Panc1 (cell line): ENCODE data around the gene ARMC3. TPM values are rescaled to one million over a fixed set of nuclear protein-coding genes. Genes with fewer than 3 reads are reported as not detected.

Experiments used
- ATAC-seq: fragments of 200-7000 bp; cut with Tn5 transposase; 2 replicates; pipeline ENCODE4 v1.9.1; 2020; ENCODE audit warnings: mild to moderate bottlenecking, moderate library complexity
- BruUV-seq: library from RNA; stranded (reverse); fragments of 400-500 nt; replicated peaks from 2 replicates; lab custom pipeline; 2021; lab: Mats Ljungman, UMichigan
- CTCF ChIA-PET: fragments of 300-600 bp; sonication (Branson Sonifier 250); formaldehyde crosslinking; loops from one replicate; lab custom pipeline; 2022; ENCODE audit warnings: antibody characterized with exemption; lab: Charles Lee
- POLR2A ChIA-PET: fragments of 300-600 bp; sonication (Branson Sonifier 250); formaldehyde crosslinking; loops from one replicate; lab custom pipeline; 2022; ENCODE audit warnings: antibody characterized with exemption; lab: Charles Lee
- DNase-seq: peaks from one replicate; pipeline ENCODE4 v3.0.0-alpha.2; 2010; ENCODE audit warnings: low read depth, low spot score
- H3K27ac ChIP-seq: 2 replicates; pipeline ENCODE4 v1.5.1; 2011; ENCODE audit warnings: mild to moderate bottlenecking, low read length, inconsistent platforms
- H3K27me3 ChIP-seq: fragments of 200-500 bp; sonication (Bioruptor generic); 2 replicates; pipeline ENCODE4 v1.6.0; 2014; ENCODE audit warnings: low read length, inconsistent platforms; ENCODE audit not compliant: control insufficient read depth, insufficient read depth
- H3K36me3 ChIP-seq: fragments of 200-500 bp; sonication (Bioruptor generic); 2 replicates; pipeline ENCODE4 v1.5.1; 2014; ENCODE audit warnings: inconsistent platforms, mild to moderate bottlenecking, low read length, moderate library complexity; ENCODE audit not compliant: control insufficient read depth, insufficient read depth
- H3K4me1 ChIP-seq: 2 replicates; pipeline ENCODE4 v1.5.1; 2011; ENCODE audit warnings: inconsistent platforms, mild to moderate bottlenecking, low read length, moderate library complexity; ENCODE audit not compliant: control insufficient read depth, insufficient read depth
- H3K4me3 ChIP-seq, 2 experiments: 2 replicates each; pipeline ENCODE4 v1.5.1; 2011 to 2012; ENCODE audit warnings: low read depth in 2 of 2, low read length in 2 of 2, mild to moderate bottlenecking in 2 of 2, inconsistent platforms in 1 of 2, moderate library complexity in 1 of 2
- H3K9me3 ChIP-seq: fragments of 200-500 bp; sonication (Bioruptor generic); 2 replicates; pipeline ENCODE4 v1.5.1; 2014; ENCODE audit warnings: low read depth, mild to moderate bottlenecking, inconsistent platforms, low read length, moderate library complexity; ENCODE audit not compliant: control insufficient read depth, insufficient read depth
- POLR2AphosphoS5 ChIP-seq: IDR thresholded peaks from 2 replicates; pipeline ENCODE4 v1.6.1; 2012; ENCODE audit warnings: mild to moderate bottlenecking, low read depth, low read length, moderate library complexity
- REST ChIP-seq, 2 experiments: IDR thresholded peaks; 2 replicates each; pipeline ENCODE4 v1.6.1; 2011 to 2012; ENCODE audit warnings: low read depth in 2 of 2, control low read depth in 1 of 2, low read length in 1 of 2, mild to moderate bottlenecking in 1 of 2, moderate library complexity in 1 of 2; ENCODE audit not compliant: insufficient read depth in 1 of 2
- SIN3A ChIP-seq: IDR thresholded peaks from 2 replicates; pipeline ENCODE4 v1.6.1; 2012; ENCODE audit warnings: low read depth, mild to moderate bottlenecking, low read length, moderate library complexity, borderline replicate concordance; ENCODE audit not compliant: insufficient read depth
- TCF7L2 ChIP-seq: IDR thresholded peaks from 2 replicates; pipeline ENCODE4 v1.6.1; 2011; ENCODE audit warnings: mild to moderate bottlenecking, low read depth, low read length, inconsistent platforms
- in situ Hi-C: cut with HindIII; loops from 2 replicates; pipeline ENCODE4 v1.10.0; 2016; ENCODE audit warnings: low sequenced_read_pairs, low pct_unique_long_range_greater_than_20kb
- intact Hi-C: fragments of 100-400 bp; cut with micrococcal nuclease; formaldehyde crosslinking; loops from one replicate; pipeline ENCODE4 v1.10.0; 2022; ENCODE audit not compliant: unreplicated experiment
- total RNA-seq: library from RNA; stranded (reverse); gene quantifications from one replicate; pipeline ENCODE4 v1.2.1, GENCODE V29; 2021; ENCODE audit not compliant: unreplicated experiment
- TF ChIP-seq, protein P1 (sequence below): fragments of 450-650 bp; IDR thresholded peaks from 2 replicates; pipeline ENCODE4 v1.5.1; 2017; ENCODE audit warnings: mild to moderate bottlenecking

Gene ARMC3
- total RNA-seq, 1 experiment from 2014 or later = 1.0 TPM

- H3K27me3 ChIP-seq = peaks cover 4% of the 10 kb centered on the region
- no peak overlapping the region for H3K4me3 ChIP-seq
- intact Hi-C loops (no loop called here), in situ Hi-C loops (no loop called here)
- ATAC-seq (no peak), DNase-seq (no peak)
- no peaks in the 10 kb centered on the region for H3K9me3 ChIP-seq
- H3K36me3 ChIP-seq = no peaks in the 10 kb centered on the region
- POLR2A ChIA-PET = no interaction called here
- H3K27ac ChIP-seq = no peak overlapping the region
- no TSS peak for BruUV-seq
- TF ChIP-seq REST (IDR thresholded peaks at IDR 0.05; ENCODE audit: insufficient read depth in 1 of 2, low read depth in 2 of 2, low read length in 1 of 2) = no peak
- no peak for TF ChIP-seq POLR2AphosphoS5
- TF ChIP-seq TCF7L2 = no peak
- no peak for TF ChIP-seq SIN3A
- CTCF ChIA-PET = interaction anchor here (0.6 kb wide), 2 partner anchors 87 to 236 kb away, joined by 4 to 5 read pairs; no protein-coding TSS in a partner anchor
- H3K4me1 ChIP-seq = no peaks in the 10 kb centered on the region
These were observed 152.4 kb downstream of the ARMC3 start for GRCh38 chr10:23080262-23080661.

- H3K4me3 ChIP-seq = no peak overlapping the region
- CTCF ChIA-PET = no interaction called here
- H3K27me3 ChIP-seq = peaks cover 4% of the 10 kb centered on the region
- no peaks in the 10 kb centered on the region for H3K36me3 ChIP-seq
- TF ChIP-seq TCF7L2 (no peak), SIN3A (no peak), REST (IDR thresholded peaks at IDR 0.05; ENCODE audit: insufficient read depth in 1 of 2, low read depth in 2 of 2, low read length in 1 of 2) (no peak), POLR2AphosphoS5 (no peak)
- TF ChIP-seq, protein P1, sequence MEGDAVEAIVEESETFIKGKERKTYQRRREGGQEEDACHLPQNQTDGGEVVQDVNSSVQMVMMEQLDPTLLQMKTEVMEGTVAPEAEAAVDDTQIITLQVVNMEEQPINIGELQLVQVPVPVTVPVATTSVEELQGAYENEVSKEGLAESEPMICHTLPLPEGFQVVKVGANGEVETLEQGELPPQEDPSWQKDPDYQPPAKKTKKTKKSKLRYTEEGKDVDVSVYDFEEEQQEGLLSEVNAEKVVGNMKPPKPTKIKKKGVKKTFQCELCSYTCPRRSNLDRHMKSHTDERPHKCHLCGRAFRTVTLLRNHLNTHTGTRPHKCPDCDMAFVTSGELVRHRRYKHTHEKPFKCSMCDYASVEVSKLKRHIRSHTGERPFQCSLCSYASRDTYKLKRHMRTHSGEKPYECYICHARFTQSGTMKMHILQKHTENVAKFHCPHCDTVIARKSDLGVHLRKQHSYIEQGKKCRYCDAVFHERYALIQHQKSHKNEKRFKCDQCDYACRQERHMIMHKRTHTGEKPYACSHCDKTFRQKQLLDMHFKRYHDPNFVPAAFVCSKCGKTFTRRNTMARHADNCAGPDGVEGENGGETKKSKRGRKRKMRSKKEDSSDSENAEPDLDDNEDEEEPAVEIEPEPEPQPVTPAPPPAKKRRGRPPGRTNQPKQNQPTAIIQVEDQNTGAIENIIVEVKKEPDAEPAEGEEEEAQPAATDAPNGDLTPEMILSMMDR = no peak
- no TSS peak for BruUV-seq
- intact Hi-C loops = no loop called here
- no peaks in the 10 kb centered on the region for H3K4me1 ChIP-seq
- POLR2A ChIA-PET = no interaction called here
- ATAC-seq = no peak
- in situ Hi-C loops = no loop called here
- DNase-seq = no peak
- H3K9me3 ChIP-seq = no peaks in the 10 kb centered on the region
- H3K27ac ChIP-seq = no peak overlapping the region
These were observed 153.4 kb downstream of the ARMC3 start for GRCh38 chr10:23081221-23081750.
